Neuronal stem cell (in vitro differentiated cells): ENCODE results near the gene TRIM50. TPM values are rescaled to one million over a fixed set of nuclear protein-coding genes. Genes with fewer than 3 reads are reported as not detected.
"Not testable (repeated sequence)": the region's sequence is repeated elsewhere in the genome, so short reads cannot be mapped to it uniquely, and the experiment has no call there.

Source experiments
- DNase-seq: peaks from one replicate; pipeline ENCODE4 v3.0.0-alpha.2; 2013; ENCODE audit warnings: low spot score
- H2AFZ ChIP-seq: one replicate; pipeline ENCODE4 v1.6.1; 2013; ENCODE audit warnings: mild to moderate bottlenecking, low read length, inconsistent platforms
- H2AK5ac ChIP-seq: 2 replicates; pipeline ENCODE4 v1.6.1; 2013; ENCODE audit warnings: low read depth, mild to moderate bottlenecking, inconsistent platforms, low read length, moderate library complexity, mixed read lengths
- H2BK120ac ChIP-seq: 2 replicates; pipeline ENCODE4 v1.6.1; 2013; ENCODE audit warnings: low read depth, mild to moderate bottlenecking, inconsistent platforms, low read length, moderate library complexity, mixed read lengths
- H2BK12ac ChIP-seq: one replicate; pipeline ENCODE4 v1.6.1; 2013; ENCODE audit warnings: low read length, inconsistent platforms
- H2BK15ac ChIP-seq: 2 replicates; pipeline ENCODE4 v1.6.1; 2013; ENCODE audit warnings: mild to moderate bottlenecking, low read length, inconsistent platforms, mixed read lengths
- H2BK5ac ChIP-seq: one replicate; pipeline ENCODE4 v1.6.1; 2013; ENCODE audit warnings: inconsistent platforms, mild to moderate bottlenecking, low read length, moderate library complexity
- H3K14ac ChIP-seq: one replicate; pipeline ENCODE4 v1.6.1; 2013; ENCODE audit warnings: low read length, inconsistent platforms
- H3K18ac ChIP-seq: 2 replicates; pipeline ENCODE4 v1.6.1; 2013; ENCODE audit warnings: low read length, inconsistent platforms
- H3K23ac ChIP-seq: 2 replicates; pipeline ENCODE4 v1.6.1; 2013; ENCODE audit warnings: low read depth, mild to moderate bottlenecking, mixed read lengths, low read length, inconsistent platforms; ENCODE audit not compliant: poor library complexity
- H3K27ac ChIP-seq: replicated peaks from 3 replicates; pipeline ENCODE4 v1.5.1; 2013; ENCODE audit warnings: low read length, inconsistent platforms
- H3K27me3 ChIP-seq, 3 experiments: 2 replicates each; pipeline ENCODE4 v1.6.1; 2013; ENCODE audit warnings: low read length in 3 of 3, mild to moderate bottlenecking in 2 of 3, inconsistent platforms in 1 of 3, low read depth in 1 of 3, mixed read lengths in 1 of 3, moderate library complexity in 1 of 3; ENCODE audit not compliant: control insufficient read depth in 3 of 3, insufficient read depth in 3 of 3
- H3K36me3 ChIP-seq, 2 donors: replicated peaks in 1 of 2; 2 replicates each; pipeline ENCODE4 v1.6.1; 2013; ENCODE audit warnings: low read length in 2 of 2; ENCODE audit not compliant: control insufficient read depth in 2 of 2, insufficient read depth in 2 of 2
- H3K4ac ChIP-seq: 2 replicates; pipeline ENCODE4 v1.6.1; 2013; ENCODE audit warnings: inconsistent platforms, mild to moderate bottlenecking, low read length, moderate library complexity
- H3K4me1 ChIP-seq, 2 donors: 1 replicate in 1 of 2; 2 replicates in 1 of 2; pipeline ENCODE4 v1.6.1; 2013; ENCODE audit warnings: low read length in 2 of 2, low read depth in 1 of 2; ENCODE audit not compliant: control insufficient read depth in 2 of 2, insufficient read depth in 1 of 2
- H3K4me2 ChIP-seq: one replicate; pipeline ENCODE4 v1.6.1; 2013; ENCODE audit warnings: mild to moderate bottlenecking, low read length, inconsistent platforms; ENCODE audit not compliant: insufficient read depth, poor library complexity, severe bottlenecking
- H3K4me3 ChIP-seq, 2 donors: 2 replicates each; pipeline ENCODE4 v1.5.1; 2013; ENCODE audit warnings: low read length in 2 of 2, mild to moderate bottlenecking in 2 of 2, inconsistent platforms in 1 of 2, moderate library complexity in 1 of 2
- H3K79me1 ChIP-seq: one replicate; pipeline ENCODE4 v1.6.1; 2013; ENCODE audit warnings: low read depth, mild to moderate bottlenecking, inconsistent platforms, low read length, moderate library complexity
- H3K9ac ChIP-seq: one replicate; pipeline ENCODE4 v1.6.1; 2013; ENCODE audit warnings: mild to moderate bottlenecking, low read depth, low read length, inconsistent platforms; ENCODE audit not compliant: poor library complexity
- H3K9me3 ChIP-seq, 2 donors: replicated peaks in 1 of 2; 2 replicates each; pipeline versions ENCODE3 to v1.6.1; 2013; ENCODE audit warnings: low read length in 2 of 2, mild to moderate bottlenecking in 2 of 2, inconsistent platforms in 1 of 2, low read depth in 1 of 2, mixed read lengths in 1 of 2, moderate library complexity in 1 of 2; ENCODE audit not compliant: control insufficient read depth in 2 of 2, insufficient read depth in 1 of 2
- H4K8ac ChIP-seq: one replicate; pipeline ENCODE4 v1.6.1; 2013; ENCODE audit warnings: low read depth, mild to moderate bottlenecking, inconsistent platforms, low read length, moderate library complexity
- H4K91ac ChIP-seq: one replicate; pipeline ENCODE4 v1.6.1; 2013; ENCODE audit warnings: low read length, low read depth, mild to moderate bottlenecking, inconsistent platforms; ENCODE audit not compliant: poor library complexity
- WGBS, 2 donors: extraction: QIAGEN DNeasy Blood & Tissue Kit; methylation state at CpG; one replicate each; pipeline ENCODE4 v1.1.7; 2013; ENCODE audit warnings: missing lambda C conversion rate in 2 of 2, mixed read lengths in 1 of 2; ENCODE audit not compliant: insufficient read length in 2 of 2, insufficient replicate concordance in 1 of 2; ENCODE audit errors: extremely low coverage in 2 of 2; 5-methylcytosine and 5-hydroxymethylcytosine counted together
- polyA plus RNA-seq, 2 experiments: library from polyadenylated mRNA; stranded (reverse); fragments of 200-250 nt; gene quantifications; one replicate each; pipeline ENCODE4 v1.2.3, GENCODE V29; 2013

Gene TRIM50
- polyA plus RNA-seq (2013, experiment 1 of 2) = 0.03 TPM
- not detected for polyA plus RNA-seq (2013, experiment 2 of 2)

DNA sequence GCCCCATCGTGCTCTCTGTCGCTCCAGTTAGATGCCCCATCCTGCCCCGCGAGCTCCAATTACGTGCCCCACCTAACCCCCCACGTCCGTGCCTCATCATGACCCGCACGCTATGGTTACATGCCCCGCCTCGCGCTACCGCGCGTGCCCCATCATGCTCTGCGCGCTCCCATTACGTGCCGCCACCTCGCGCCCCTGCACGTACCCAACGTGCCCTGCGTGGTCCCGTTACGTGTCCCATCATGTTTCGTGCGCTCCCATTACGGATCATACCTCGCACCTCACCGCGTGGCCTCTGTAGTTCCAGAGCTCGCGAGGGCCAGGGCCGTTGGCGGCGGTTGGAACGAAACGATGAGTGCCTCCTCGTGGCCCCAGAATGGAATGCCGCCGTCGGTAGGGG, at the start of gene TRIM50, which contains the start of gene FKBP6:
Gene TRIM50 (minus strand): TSS at position 161 of the 400 bp plus-strand sequence. CDS start 3,295 bp downstream, outside the sequence.
Gene FKBP6 (plus strand): TSS at position 240 of the 400 bp plus-strand sequence. CDS start 268 bp downstream, outside the sequence.
- H3K27me3 ChIP-seq, H4K8ac ChIP-seq, H3K36me3 ChIP-seq, H2BK15ac ChIP-seq, H3K9ac ChIP-seq, H3K9me3 ChIP-seq, DNase-seq, H2BK120ac ChIP-seq, H3K4me1 ChIP-seq, H3K4ac ChIP-seq, H2BK5ac ChIP-seq, H3K4me2 ChIP-seq, H3K27ac ChIP-seq, H4K91ac ChIP-seq, H3K79me1 ChIP-seq, H2AFZ ChIP-seq: not testable (repeated sequence)
- peak within 1 kb of the TSS; percentile 63 for H2AK5ac ChIP-seq
- H3K14ac ChIP-seq = peak within 1 kb of the TSS; percentile 75
- H3K23ac ChIP-seq = peak within 1 kb of the TSS; percentile 65
- peak within 1 kb of the TSS in 1 of 2 donors; percentile 60 for H3K4me3 ChIP-seq
- H2BK12ac ChIP-seq = peak within 1 kb of the TSS; percentile 84
- WGBS, 2 donors = no CpG with 5 or more reads among the region's 43 CpGs
- H3K18ac ChIP-seq = peak within 1 kb of the TSS; percentile 80

DNA sequence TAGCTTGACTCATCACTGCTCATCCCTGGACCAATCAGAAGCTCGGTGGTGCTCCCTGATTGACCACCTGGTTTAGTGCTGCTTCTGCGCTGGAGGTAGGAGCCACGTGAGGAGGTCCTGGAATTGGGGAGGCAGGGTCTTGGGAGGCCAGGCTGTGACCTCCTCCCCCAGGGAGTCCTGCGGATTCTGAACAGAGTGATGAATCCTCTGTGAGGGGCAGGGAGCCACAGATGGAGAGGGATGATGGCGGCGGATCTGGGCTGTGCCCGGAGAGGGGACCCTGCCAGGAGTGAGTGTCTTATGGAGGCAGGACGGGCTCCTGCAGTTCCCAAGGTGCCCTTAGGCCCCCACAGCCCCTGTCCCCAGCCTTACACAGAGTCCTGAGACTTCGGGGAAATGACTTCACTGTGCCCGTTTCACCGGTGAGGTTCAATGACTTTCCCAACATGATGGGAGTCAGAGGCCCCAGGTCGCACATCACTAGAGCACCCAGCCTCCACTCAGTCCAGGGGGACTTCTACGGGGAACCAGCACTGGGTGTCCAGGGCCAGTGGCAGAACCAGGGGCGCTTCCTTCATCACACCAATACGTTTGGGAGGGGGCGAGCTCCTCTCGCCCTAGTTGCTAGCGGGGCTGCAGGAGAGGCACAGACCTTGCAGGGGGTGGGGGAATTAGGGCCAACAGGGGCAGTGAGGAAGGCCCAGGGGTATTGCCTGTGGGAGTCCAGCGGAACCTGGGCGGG, 49.0 kb upstream of the TRIM50 start:
- Histone ChIP-seq H2AK5ac (peak overlapping the region; percentile 70), H3K9me3 (no peaks in the 10 kb centered on the region), H3K4ac (no peak overlapping the region), H3K4me1 (no peaks in the 10 kb centered on the region), H2BK12ac (no peak overlapping the region), H3K9ac (no peak overlapping the region), H3K14ac (no peak overlapping the region), H2BK120ac (no peak overlapping the region), H3K4me2 (no peak overlapping the region), H3K4me3 (no peak overlapping the region), H2BK15ac (no peak overlapping the region), H3K18ac (peak overlapping the region; percentile 70), H3K79me1 (no peaks in the 10 kb centered on the region), H3K27ac (no peak overlapping the region), H3K36me3 (no peaks in the 10 kb centered on the region), H4K8ac (no peak overlapping the region), H2BK5ac (no peak overlapping the region), H2AFZ (no peak overlapping the region), H4K91ac (no peak overlapping the region), H3K27me3 (peaks cover 0 to 8% (median 0%) of the 10 kb centered on the region in 3 experiments), H3K23ac (no peak overlapping the region)
- no CpG with 5 or more reads among the region's 20 CpGs for WGBS, 2 donors
- no peak for DNase-seq

DNA sequence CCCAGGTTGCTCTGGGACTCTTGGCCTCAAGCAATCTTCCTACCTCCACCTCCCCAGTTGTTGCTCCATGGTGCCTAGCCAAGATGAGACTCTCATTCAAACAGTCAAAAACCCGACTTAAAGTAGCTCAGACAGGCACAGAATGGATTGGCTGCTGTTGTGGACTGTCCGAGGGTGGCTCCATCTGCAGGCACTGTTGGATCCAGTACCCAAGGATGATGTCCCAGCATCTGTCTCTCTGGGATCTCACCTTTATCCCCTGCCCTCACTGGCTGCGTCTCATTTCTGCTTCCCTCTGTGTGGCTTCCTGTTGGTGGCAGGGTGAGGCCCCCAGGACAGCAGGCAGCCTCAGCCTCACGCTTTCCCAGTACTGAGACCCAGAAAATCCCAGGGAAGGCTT, 48.4 kb upstream of the TRIM50 start:
- not testable (repeated sequence) for H2AFZ ChIP-seq, H3K9ac ChIP-seq, H3K36me3 ChIP-seq, H3K79me1 ChIP-seq, H2BK120ac ChIP-seq, H3K4me1 ChIP-seq, H2AK5ac ChIP-seq, H3K9me3 ChIP-seq, H3K4ac ChIP-seq, H3K23ac ChIP-seq, H3K27ac ChIP-seq, H2BK15ac ChIP-seq, H4K91ac ChIP-seq, H2BK5ac ChIP-seq, H3K18ac ChIP-seq, H3K4me3 ChIP-seq, H3K14ac ChIP-seq, H3K27me3 ChIP-seq, H4K8ac ChIP-seq, DNase-seq, H3K4me2 ChIP-seq, H2BK12ac ChIP-seq
- no CpG with 5 or more reads among the region's 4 CpGs for WGBS, 2 donors

DNA sequence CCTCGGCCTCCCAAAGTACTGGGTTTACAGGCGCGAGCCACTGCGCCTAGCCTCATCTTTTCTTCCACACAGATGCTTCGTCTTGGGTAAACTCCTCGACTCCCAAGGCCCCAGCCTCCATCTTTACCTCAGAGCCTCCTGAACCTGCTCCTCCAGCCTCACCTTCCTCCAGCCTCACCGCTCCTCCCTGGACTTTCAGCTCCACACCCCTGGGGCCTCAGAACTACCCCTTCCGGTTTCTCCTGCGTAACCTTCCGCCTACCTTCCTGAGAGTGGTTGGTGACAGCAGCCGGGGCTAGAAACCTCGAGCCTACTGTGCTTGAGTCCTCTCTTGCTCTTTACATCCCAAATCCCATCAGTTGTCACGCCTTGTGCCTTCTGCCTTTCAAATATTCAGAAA, 45.9 kb upstream of the TRIM50 start:
- H2BK120ac ChIP-seq = no peak overlapping the region
- no peak overlapping the region for H3K4ac ChIP-seq
- no peak overlapping the region for H2AFZ ChIP-seq
- no peak overlapping the region for H3K9ac ChIP-seq
- no peak for DNase-seq
- no CpG with 5 or more reads among the region's 13 CpGs for WGBS, 2 donors
- no peak overlapping the region for H3K27ac ChIP-seq
- H2BK5ac ChIP-seq = no peak overlapping the region
- H2BK15ac ChIP-seq = no peak overlapping the region
- no peak overlapping the region for H2AK5ac ChIP-seq
- H3K79me1 ChIP-seq = no peaks in the 10 kb centered on the region
- H3K4me2 ChIP-seq = no peak overlapping the region
- no peak overlapping the region for H4K8ac ChIP-seq
- H2BK12ac ChIP-seq = no peak overlapping the region
- H3K23ac ChIP-seq = no peak overlapping the region
- no peak overlapping the region for H3K4me3 ChIP-seq
- H3K14ac ChIP-seq = no peak overlapping the region
- H3K18ac ChIP-seq = no peak overlapping the region
- H3K27me3 ChIP-seq = peaks cover 0 to 8% (median 0%) of the 10 kb centered on the region in 3 experiments
- no peak overlapping the region for H4K91ac ChIP-seq
- H3K9me3 ChIP-seq = no peaks in the 10 kb centered on the region
- no peaks in the 10 kb centered on the region for H3K36me3 ChIP-seq
- no peaks in the 10 kb centered on the region for H3K4me1 ChIP-seq
